A673 (cell line): ENCODE measurements around the gene GLMP.

Source experiments
- EZH2 ChIP-seq: fragments of 200-600 bp; sonication (generic); IDR thresholded peaks from 2 replicates; pipeline ENCODE4 v1.6.1; 2017; ENCODE audit warnings: borderline replicate concordance, low read depth, mild to moderate bottlenecking, mixed read lengths, antibody characterized with exemption, low read length; ENCODE audit not compliant: poor library complexity, severe bottlenecking
- TF ChIP-seq, protein P1 (sequence below): fragments of 300-800, 200-600 bp; sonication (generic); conservative IDR thresholded peaks from 2 replicates; pipeline ENCODE4 v1.5.1; 2017; ENCODE audit warnings: low read depth, mild to moderate bottlenecking, antibody characterized with exemption, low read length, moderate library complexity, mixed read lengths

DNA sequence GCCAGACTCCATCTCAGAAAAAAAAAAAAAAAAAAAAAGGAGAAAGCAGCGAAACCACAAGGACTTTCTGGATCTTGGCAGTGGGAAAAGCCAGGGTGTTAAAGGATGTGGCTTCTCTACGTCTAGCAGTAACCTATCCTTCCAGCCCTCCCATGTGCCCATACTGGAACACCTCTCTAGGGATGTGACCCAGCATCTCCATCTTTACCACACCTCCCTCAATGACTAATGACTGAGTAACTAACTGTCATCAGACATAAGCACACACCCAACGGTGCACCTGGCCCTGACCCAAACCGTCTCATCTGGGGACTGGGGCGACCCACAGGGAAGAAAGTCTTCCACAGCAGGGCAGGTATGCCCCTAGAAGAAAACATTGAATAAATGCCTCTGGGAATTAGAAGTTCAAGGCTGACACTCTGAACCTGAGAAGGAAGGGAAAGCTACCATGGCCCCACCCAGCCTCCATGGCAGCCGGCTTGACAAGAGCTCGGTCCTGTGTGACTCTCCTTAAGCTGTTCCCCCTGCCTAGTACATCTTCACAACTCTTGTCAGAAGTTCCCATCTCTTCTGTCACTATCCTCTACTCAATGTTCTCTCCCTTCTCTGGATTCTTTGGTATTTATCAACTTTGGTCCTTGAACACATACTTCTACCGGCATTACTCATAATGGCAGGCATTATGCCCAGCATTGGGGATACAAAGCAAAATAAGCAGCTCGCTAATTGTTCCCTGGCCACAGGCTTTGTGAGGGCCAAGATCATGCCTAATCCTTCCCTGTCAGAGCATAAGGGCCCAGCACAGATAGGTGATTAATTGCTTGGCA lies 32.8 kb downstream of the GLMP start:
- TF ChIP-seq, protein P1, sequence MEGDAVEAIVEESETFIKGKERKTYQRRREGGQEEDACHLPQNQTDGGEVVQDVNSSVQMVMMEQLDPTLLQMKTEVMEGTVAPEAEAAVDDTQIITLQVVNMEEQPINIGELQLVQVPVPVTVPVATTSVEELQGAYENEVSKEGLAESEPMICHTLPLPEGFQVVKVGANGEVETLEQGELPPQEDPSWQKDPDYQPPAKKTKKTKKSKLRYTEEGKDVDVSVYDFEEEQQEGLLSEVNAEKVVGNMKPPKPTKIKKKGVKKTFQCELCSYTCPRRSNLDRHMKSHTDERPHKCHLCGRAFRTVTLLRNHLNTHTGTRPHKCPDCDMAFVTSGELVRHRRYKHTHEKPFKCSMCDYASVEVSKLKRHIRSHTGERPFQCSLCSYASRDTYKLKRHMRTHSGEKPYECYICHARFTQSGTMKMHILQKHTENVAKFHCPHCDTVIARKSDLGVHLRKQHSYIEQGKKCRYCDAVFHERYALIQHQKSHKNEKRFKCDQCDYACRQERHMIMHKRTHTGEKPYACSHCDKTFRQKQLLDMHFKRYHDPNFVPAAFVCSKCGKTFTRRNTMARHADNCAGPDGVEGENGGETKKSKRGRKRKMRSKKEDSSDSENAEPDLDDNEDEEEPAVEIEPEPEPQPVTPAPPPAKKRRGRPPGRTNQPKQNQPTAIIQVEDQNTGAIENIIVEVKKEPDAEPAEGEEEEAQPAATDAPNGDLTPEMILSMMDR, result no peak
- no peak for TF ChIP-seq EZH2
